Measurements from ENCODE around the gene KLK2.

DNA sequence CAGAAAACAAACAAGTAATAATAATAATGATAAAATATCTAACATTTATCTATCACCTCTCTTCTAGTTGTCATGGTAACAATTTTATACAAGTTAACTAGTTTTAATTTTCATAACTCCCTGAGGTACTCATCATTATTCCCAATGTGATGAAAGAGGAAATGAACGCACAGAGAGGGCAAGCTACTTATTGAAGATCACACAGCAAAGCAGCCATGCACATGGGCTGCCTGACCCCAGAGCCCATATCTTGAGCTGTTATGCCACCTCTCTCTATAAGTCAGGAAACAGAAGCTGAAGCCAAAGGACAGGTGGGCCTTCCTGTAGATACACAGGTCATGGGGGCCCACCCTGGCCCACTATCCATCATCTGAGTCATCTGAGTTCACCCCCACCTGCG, 42.8 kb downstream of the KLK2 start:
- no peak for TF ChIP-seq POLR2AphosphoS5 (IDR thresholded peaks at IDR 0.05)
- TF ChIP-seq, protein P1, sequence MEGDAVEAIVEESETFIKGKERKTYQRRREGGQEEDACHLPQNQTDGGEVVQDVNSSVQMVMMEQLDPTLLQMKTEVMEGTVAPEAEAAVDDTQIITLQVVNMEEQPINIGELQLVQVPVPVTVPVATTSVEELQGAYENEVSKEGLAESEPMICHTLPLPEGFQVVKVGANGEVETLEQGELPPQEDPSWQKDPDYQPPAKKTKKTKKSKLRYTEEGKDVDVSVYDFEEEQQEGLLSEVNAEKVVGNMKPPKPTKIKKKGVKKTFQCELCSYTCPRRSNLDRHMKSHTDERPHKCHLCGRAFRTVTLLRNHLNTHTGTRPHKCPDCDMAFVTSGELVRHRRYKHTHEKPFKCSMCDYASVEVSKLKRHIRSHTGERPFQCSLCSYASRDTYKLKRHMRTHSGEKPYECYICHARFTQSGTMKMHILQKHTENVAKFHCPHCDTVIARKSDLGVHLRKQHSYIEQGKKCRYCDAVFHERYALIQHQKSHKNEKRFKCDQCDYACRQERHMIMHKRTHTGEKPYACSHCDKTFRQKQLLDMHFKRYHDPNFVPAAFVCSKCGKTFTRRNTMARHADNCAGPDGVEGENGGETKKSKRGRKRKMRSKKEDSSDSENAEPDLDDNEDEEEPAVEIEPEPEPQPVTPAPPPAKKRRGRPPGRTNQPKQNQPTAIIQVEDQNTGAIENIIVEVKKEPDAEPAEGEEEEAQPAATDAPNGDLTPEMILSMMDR (IDR thresholded peaks at IDR 0.05 in 8 of 11, conservative IDR thresholded peaks at IDR 0.05 in 3 of 11): no peak
- no peak for TF ChIP-seq POLR2A (IDR thresholded peaks at IDR 0.05)

Measured in spleen (tissue), 7 donors.